Stomach (tissue), 19 donors: ENCODE data around the gene COPS6. TPM values are rescaled to one million over a fixed set of nuclear protein-coding genes. Genes with fewer than 3 reads are reported as not detected.

Experiments used
- DNase-seq, 2 donors: peaks; one replicate each; pipeline versions ENCODE4 v3.0.0 to v3.0.0-alpha.2; 2013 to 2019
- H3K27ac ChIP-seq, 5 donors: fragments of 200-600 bp in 4 of 5; sonication (generic) in 4 of 5; one replicate each; pipeline ENCODE4 v1.5.1; 2013 to 2019; ENCODE audit warnings: mild to moderate bottlenecking in 1 of 5, moderate library complexity in 1 of 5
- H3K27me3 ChIP-seq, 3 donors: fragments of 200-600 bp; sonication (generic); one replicate each; pipeline ENCODE4 v1.5.1; 2017 to 2019; ENCODE audit warnings: mixed run types in 1 of 3
- H3K36me3 ChIP-seq, 4 donors: fragments of 200-600 bp; sonication (generic); 1 replicate in 3 of 4; 2 replicates in 1 of 4; pipeline ENCODE4 v1.5.1; 2016 to 2019
- H3K4me1 ChIP-seq, 4 donors: fragments of 200-600 bp; sonication (generic); one replicate each; pipeline ENCODE4 v1.5.1; 2016 to 2019
- H3K4me3 ChIP-seq, 4 donors: fragments of 200-600 bp; sonication (generic) in 3 of 4; one replicate each; pipeline ENCODE4 v1.5.1; 2016 to 2019; ENCODE audit warnings: mild to moderate bottlenecking in 1 of 4
- H3K9me3 ChIP-seq, 4 donors: fragments of 200-600 bp; sonication (generic); one replicate each; pipeline ENCODE4 v1.5.1; 2016 to 2019
- EP300 ChIP-seq: sonication (generic); formaldehyde crosslinking; IDR thresholded peaks from one replicate; pipeline ENCODE4 v1.6.1; 2017; ENCODE audit warnings: antibody characterized with exemption
- POLR2A ChIP-seq, 4 donors: fragments of 450-650 bp; IDR thresholded peaks; one replicate each; pipeline ENCODE4 v1.6.1; 2016; ENCODE audit warnings: antibody characterized with exemption in 4 of 4, control low read depth in 2 of 4, mild to moderate bottlenecking in 1 of 4, moderate library complexity in 1 of 4
- POLR2AphosphoS5 ChIP-seq, 3 donors: sonication (generic); formaldehyde crosslinking; IDR thresholded peaks; one replicate each; pipeline ENCODE4 v1.6.1; 2016; ENCODE audit warnings: antibody characterized with exemption in 3 of 3
- WGBS, 5 donors: extraction: QIAGEN DNeasy Blood & Tissue Kit in 3 of 5; methylation state at CpG; one replicate each; pipeline versions ENCODE4 v1.1.5 to v1.1.7; 2013 to 2018; 5-methylcytosine and 5-hydroxymethylcytosine counted together
- intact Hi-C: fragments of 100-400 bp; cut with DNase I; formaldehyde crosslinking; loops from one replicate; pipeline ENCODE4 v1.15.1; 2023; ENCODE audit warnings: low total_unique reads
- long read RNA-seq, 10 donors: transcript quantifications; one replicate each; lab custom pipeline, GENCODE V29; 2026
- polyA plus RNA-seq, 3 donors: library from polyadenylated mRNA; stranded (reverse); fragments of 200-250 nt; gene quantifications; one replicate each; pipeline ENCODE4 v1.2.3, GENCODE V29; 2013
- total RNA-seq, 5 donors: library from RNA; depleted of rRNA; stranded (reverse); fragments of >200 nt; gene quantifications; one replicate each; pipeline versions ENCODE4 v1.1.0 to v1.2.3, GENCODE V29; 2014 to 2016
- TF ChIP-seq, protein P1 (sequence below), 7 experiments: fragments of 450-650 bp in 4 of 7; fragments of 200-600 bp in 3 of 7; sonication (generic) in 3 of 7; IDR thresholded peaks; one replicate each; pipeline ENCODE4 v1.5.1; 2016 to 2019; ENCODE audit warnings: antibody characterized with exemption in 7 of 7, control low read depth in 2 of 7, mild to moderate bottlenecking in 1 of 7
- donor health status: healthy with polysubstance abuse.
- donor health status: Bipolar disorder and iron deficiency.
- donor health status: healthy.

Gene COPS6
- 100 to 1,000 TPM in 1 of 5 donors, 10 to 100 TPM in 4; 34.2 to 197 (median 87.5) TPM for total RNA-seq
- 100 to 1,000 TPM in 2 of 3 donors, 10 to 100 TPM in 1; 90.0 to 125 (median 117) TPM for polyA plus RNA-seq
- long read RNA-seq, donor 1, transcript COPS6-201 (10 exons, 1,432 nt): major isoform, 25 of 30 reads
- long read RNA-seq, donor 1, partial matches to known transcripts: 0 of 30 reads
- long read RNA-seq, donor 1, other reads (novel, unspliced or antisense): 0 of 30 reads
- long read RNA-seq, donor 2, transcript COPS6-201 (10 exons, 1,432 nt): major isoform, 43 of 49 reads
- long read RNA-seq, donor 2, partial matches to known transcripts: 0 of 49 reads
- long read RNA-seq, donor 2, other reads (novel, unspliced or antisense): 0 of 49 reads
- long read RNA-seq, donor 3, transcript COPS6-201 (10 exons, 1,432 nt): major isoform, 20 of 33 reads
- long read RNA-seq, donor 3, partial matches to known transcripts: 8 of 33 reads
- long read RNA-seq, donor 3, other reads (novel, unspliced or antisense): 0 of 33 reads
- long read RNA-seq, donor 4, partial matches to known transcripts: 0 of 6 reads
- long read RNA-seq, donor 4, other reads (novel, unspliced or antisense): 0 of 6 reads
- long read RNA-seq, donor 5, transcript COPS6-201 (10 exons, 1,432 nt): major isoform, 40 of 46 reads
- long read RNA-seq, donor 5, partial matches to known transcripts: 0 of 46 reads
- long read RNA-seq, donor 5, other reads (novel, unspliced or antisense): 0 of 46 reads
- long read RNA-seq, donor 6, transcript COPS6-201 (10 exons, 1,432 nt): major isoform, 97 of 374 reads
- long read RNA-seq, donor 6, partial matches to known transcripts: 246 of 374 reads
- long read RNA-seq, donor 6, other reads (novel, unspliced or antisense): 19 of 374 reads
- long read RNA-seq, donor 7, transcript COPS6-201 (10 exons, 1,432 nt): major isoform, 57 of 61 reads
- long read RNA-seq, donor 7, partial matches to known transcripts: 0 of 61 reads
- long read RNA-seq, donor 7, other reads (novel, unspliced or antisense): 0 of 61 reads
- long read RNA-seq, donor 8, transcript COPS6-201 (10 exons, 1,432 nt): major isoform, 39 of 52 reads
- long read RNA-seq, donor 8, partial matches to known transcripts: 6 of 52 reads
- long read RNA-seq, donor 8, other reads (novel, unspliced or antisense): 0 of 52 reads
- long read RNA-seq, donor 9, transcript COPS6-201 (10 exons, 1,432 nt): major isoform, 31 of 40 reads
- long read RNA-seq, donor 9, partial matches to known transcripts: 7 of 40 reads
- long read RNA-seq, donor 9, other reads (novel, unspliced or antisense): 0 of 40 reads
- long read RNA-seq, donor 10, transcript COPS6-201 (10 exons, 1,432 nt): major isoform, 10 of 14 reads
- long read RNA-seq, donor 10, partial matches to known transcripts: 0 of 14 reads
- long read RNA-seq, donor 10, other reads (novel, unspliced or antisense): 0 of 14 reads

DNA sequence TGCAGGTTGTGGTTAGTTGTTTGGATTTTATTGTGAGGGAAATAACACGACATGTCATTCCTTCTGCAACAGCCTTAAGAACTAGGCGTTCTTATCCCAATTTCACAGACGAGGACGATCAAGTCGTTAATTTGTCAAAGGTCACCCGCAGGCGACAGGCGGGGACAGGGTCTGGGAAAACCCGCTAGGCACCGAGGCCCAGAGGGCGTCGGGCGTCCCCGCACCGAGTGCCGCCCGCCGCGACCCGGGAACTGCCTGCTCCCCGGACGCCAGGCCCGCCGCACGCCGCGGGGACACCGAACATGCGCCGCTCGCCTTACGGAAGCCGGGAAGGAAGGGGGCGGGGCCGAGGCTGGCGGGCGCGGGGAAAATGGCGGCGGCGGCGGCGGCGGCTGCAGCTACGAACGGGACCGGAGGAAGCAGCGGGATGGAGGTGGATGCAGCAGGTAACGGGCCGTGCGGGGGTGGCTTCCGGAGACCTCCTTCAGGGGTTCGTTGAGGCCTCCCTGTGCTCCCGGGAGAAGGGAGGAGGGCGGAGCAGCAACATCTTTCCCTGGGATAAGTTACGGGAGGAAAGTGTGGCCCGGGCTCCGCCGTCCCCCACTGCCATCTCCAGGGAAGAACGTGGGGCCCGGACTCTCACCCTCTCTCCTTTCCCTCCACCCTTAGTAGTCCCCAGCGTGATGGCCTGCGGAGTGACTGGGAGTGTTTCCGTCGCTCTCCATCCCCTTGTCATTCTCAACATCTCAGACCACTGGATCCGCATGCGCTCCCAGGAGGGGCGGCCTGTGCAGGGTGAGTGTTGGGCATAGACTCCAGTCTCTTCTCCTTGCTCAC is at the start of gene COPS6:
TSS of gene COPS6 (plus strand) at position 349 of the 837 bp plus-strand sequence. CDS start at position 371, 22 bp downstream.
- peak within 1 kb of the TSS; percentile 81 to 92 (median 90) for H3K4me3 ChIP-seq
- peak within 1 kb of the TSS; percentile 79 to 94 (median 91) for H3K27ac ChIP-seq
- TF ChIP-seq POLR2A (IDR thresholded peaks at IDR 0.05) (no peak), POLR2AphosphoS5 (IDR thresholded peaks at IDR 0.05) (peak; percentile 93 to 99 (median 94))
- peak; percentile 87 to 95 for DNase-seq
- H3K36me3 ChIP-seq: peaks cover 33 to 40% (median 38%) of the 10 kb centered on the region in 4 donors
- 0 to 1% (median 0%) methylated on average over 35 to 68 of the region's 68 CpGs for WGBS, 5 donors
- no peaks in the 10 kb centered on the region for H3K27me3 ChIP-seq
- H3K9me3 ChIP-seq: no peaks in the 10 kb centered on the region
- intact Hi-C loops: no loop called here
- peaks cover 15 to 55% (median 30%) of the 10 kb centered on the region in 4 donors for H3K4me1 ChIP-seq

GRCh38 chr7:100040575-100040974 is 48.2 kb upstream of the COPS6 start:
- WGBS, 5 donors: 69 to 84% (median 74%) methylated on average over 7 of the region's 7 CpGs
- intact Hi-C loops: no loop called here

DNA sequence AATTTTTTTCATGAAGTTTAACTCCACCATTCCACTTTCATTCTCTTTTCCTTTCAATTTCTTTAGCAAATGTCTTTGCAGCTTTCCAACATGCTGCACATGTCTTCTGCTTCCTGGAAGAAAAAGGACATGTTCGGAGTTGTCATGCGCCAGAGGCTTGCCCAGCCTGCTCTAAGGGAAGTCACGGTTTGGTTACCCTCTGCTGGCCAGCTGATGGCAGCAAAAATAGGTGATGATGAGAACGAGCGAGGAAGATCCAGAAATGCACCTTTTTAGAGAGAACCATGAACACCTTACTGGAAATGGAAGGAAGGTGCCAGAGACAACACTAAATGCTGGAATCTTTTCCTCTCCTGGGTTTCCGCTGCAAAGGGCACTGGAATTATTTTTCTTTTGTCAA is 44.1 kb upstream of the COPS6 start:
- Histone ChIP-seq H3K27ac (peak overlapping the region in 1 of 5 donors; percentile 46), H3K9me3 (no peaks in the 10 kb centered on the region), H3K36me3 (no peaks in the 10 kb centered on the region), H3K4me1 (peaks cover 0 to 16% (median 12%) of the 10 kb centered on the region in 4 donors), H3K4me3 (no peak overlapping the region), H3K27me3 (no peaks in the 10 kb centered on the region)
- WGBS, 5 donors: 27 to 44% (median 33%) methylated on average over 6 of the region's 6 CpGs
- intact Hi-C loops: no loop called here
- DNase-seq: peak; percentile 32 to 72
- TF ChIP-seq POLR2A (IDR thresholded peaks at IDR 0.05) (no peak), EP300 (no peak), POLR2AphosphoS5 (IDR thresholded peaks at IDR 0.05) (peak in 1 of 3 donors; percentile 75)
- TF ChIP-seq, protein P1, sequence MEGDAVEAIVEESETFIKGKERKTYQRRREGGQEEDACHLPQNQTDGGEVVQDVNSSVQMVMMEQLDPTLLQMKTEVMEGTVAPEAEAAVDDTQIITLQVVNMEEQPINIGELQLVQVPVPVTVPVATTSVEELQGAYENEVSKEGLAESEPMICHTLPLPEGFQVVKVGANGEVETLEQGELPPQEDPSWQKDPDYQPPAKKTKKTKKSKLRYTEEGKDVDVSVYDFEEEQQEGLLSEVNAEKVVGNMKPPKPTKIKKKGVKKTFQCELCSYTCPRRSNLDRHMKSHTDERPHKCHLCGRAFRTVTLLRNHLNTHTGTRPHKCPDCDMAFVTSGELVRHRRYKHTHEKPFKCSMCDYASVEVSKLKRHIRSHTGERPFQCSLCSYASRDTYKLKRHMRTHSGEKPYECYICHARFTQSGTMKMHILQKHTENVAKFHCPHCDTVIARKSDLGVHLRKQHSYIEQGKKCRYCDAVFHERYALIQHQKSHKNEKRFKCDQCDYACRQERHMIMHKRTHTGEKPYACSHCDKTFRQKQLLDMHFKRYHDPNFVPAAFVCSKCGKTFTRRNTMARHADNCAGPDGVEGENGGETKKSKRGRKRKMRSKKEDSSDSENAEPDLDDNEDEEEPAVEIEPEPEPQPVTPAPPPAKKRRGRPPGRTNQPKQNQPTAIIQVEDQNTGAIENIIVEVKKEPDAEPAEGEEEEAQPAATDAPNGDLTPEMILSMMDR (IDR thresholded peaks at IDR 0.05): peak in 2 of 7 experiments; percentile 39 to 49

More at GRCh38 chr7:100040575-100040974, 48.2 kb upstream of the COPS6 start:
- Histone ChIP-seq H3K4me1 (peaks cover 19 to 37% (median 26%) of the 10 kb centered on the region in 4 donors), H3K36me3 (peaks cover 5 to 25% (median 20%) of the 10 kb centered on the region in 4 donors), H3K27me3 (no peaks in the 10 kb centered on the region), H3K9me3 (no peaks in the 10 kb centered on the region), H3K4me3 (no peak overlapping the region), H3K27ac (no peak overlapping the region)
- DNase-seq: no peak
- TF ChIP-seq, protein P1 (IDR thresholded peaks at IDR 0.05): no peak
- TF ChIP-seq POLR2A (IDR thresholded peaks at IDR 0.05) (no peak), POLR2AphosphoS5 (IDR thresholded peaks at IDR 0.05) (no peak), EP300 (no peak)

GRCh38 chr7:100048680-100049079 is 40.1 kb upstream of the COPS6 start:
- Histone ChIP-seq H3K9me3 (no peaks in the 10 kb centered on the region), H3K27ac (peak overlapping the region in 1 of 5 donors; percentile 98), H3K36me3 (peaks cover 0 to 10% (median 0%) of the 10 kb centered on the region in 4 donors), H3K4me1 (peaks cover 6 to 31% (median 23%) of the 10 kb centered on the region in 4 donors), H3K27me3 (no peaks in the 10 kb centered on the region), H3K4me3 (no peak overlapping the region)
- intact Hi-C loops: no loop called here
- TF ChIP-seq, protein P1 (IDR thresholded peaks at IDR 0.05): no peak
- TF ChIP-seq POLR2AphosphoS5 (IDR thresholded peaks at IDR 0.05): no peak
- no peak for TF ChIP-seq EP300
- no peak for TF ChIP-seq POLR2A (IDR thresholded peaks at IDR 0.05)
- 71 to 83% (median 73%) methylated on average over 4 of the region's 4 CpGs for WGBS, 5 donors
- DNase-seq: peak in 1 of 2 donors; percentile 35
